Colon (tissue), 2 donors: Measurements from ENCODE around the gene TMEM190.
"Not testable (repeated sequence)": the region's sequence is repeated elsewhere in the genome, so short reads cannot be mapped to it uniquely, and the experiment has no call there.

Experiments
- FAIRE-seq: peaks from 2 replicates; lab custom pipeline; 2012; peaks lifted over from hg19 to GRCh38; lab: Jason Lieb, UNC
- donor health status: control.
- donor health status: control.

TMEM190 gene

DNA sequence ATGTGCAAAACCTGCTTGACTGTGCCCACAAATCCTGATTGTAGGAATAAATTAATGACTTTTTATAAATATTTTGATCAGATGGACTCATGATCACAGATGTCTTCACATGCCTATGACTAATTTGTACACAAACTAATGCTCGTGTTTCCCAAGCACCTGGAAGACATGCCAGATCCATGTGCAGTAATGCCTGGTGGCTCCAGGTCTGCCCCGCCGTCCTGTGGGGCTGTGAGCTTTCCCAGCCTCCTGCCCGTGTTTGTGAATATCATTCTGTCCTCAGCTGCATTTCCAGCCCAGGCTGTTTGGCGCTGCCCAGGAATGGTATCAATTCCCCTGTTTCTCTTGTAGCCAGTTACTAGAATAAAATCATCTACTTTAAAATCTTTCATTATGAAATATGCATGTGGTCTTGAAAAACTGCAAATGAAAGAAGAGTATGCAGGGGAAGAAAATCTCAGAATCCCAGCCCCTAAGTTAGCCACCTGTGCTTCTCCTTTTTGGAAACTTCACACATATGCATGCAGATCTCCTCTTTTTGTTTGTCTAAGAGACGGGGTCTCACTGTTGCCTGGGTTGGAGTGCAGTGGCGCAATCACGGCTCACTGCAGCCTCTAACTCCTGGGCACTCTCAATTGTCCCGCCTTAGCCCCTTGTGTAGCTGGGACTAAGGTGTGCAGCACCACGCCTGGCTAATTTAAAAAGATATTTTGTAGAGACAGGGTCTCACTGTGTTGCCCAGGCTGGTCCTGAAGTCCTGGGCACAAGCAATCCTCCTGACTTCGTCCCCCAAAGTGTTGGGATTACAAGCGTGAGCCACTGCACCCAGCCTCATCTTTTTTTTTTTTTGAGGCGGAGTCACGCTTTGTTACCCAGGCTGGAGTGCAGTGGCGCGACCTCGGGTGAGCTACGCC is 15.3 kb downstream of the TMEM190 start:
- FAIRE-seq = no peak

DNA sequence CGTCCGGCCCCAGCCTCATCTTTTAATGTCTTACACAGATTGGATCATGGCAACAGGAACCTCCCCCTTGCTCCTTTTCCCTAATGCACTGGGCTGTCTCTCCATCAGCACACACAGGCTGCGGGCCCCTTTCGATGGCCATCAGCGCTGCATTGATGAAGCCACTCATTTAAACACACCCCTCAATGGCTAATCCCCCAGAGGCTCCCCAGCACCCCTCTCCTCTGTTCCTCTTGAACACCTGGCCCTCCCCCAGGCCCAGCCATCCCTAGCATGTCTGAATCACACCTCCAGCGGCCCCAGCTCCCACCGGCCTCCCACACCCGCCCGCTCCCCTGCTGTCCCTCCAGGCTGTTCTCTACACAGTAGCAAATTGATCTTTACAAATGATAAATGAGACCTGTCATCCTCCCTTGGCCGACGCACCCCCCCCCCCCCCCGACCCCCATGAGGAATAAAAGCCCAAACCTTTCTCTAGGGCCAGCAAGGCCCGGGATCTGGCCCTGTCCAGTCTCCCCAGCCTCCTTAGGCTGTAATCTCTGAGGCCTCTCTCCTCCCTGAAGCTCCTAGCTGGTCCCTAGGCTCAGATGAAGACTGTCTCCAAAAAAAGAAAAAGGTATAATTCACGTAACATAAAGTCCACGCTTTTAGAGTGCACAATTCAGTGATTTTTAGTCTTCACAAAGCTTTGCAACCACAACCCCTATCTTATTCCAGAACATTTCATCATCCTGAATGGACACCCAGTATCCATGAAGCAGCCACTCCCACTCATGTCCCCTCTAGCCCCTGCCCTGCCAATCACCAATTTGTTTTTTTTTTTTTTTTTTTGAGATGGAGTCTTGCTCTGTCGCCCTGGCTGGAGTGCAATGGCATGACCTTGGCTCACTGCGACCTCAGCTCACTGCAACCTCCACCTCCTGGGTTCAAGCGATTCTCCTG is 16.5 kb downstream of the TMEM190 start:
- FAIRE-seq = no peak

DNA sequence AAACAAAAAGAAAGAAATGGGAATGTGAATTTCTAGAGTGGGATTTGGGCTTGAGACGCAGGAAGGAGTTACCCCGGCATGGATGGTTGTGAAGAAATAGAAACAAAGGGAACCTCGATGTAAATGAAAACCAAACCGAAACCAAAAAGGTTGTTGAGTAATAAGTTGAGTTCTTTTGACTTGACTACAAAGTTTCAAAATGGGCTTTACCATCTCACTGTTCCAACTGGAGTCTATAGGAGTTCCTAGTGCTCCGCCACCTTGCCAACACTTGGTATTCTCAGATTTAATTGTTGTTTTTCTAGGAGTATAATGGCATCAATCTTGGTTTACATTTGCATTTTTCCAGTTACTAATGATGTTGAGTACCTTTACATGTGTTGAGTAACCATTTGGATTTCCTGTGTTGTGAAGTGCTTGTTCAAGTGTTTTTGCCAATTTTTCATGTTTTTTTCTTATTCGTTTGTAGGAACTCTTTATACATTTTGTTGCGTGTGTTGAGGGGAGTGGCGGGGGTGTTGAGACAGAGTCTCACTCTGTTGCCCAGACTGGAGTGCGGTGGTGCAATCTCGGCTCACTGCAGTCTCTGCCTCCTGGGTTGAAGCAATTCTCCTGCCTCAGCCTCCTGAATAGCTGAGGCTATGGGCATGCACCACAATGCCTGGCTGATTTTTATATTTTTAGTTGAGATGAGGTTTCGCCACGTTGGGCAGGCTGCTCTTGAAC is 21.7 kb downstream of the TMEM190 start:
- FAIRE-seq = no peak

DNA sequence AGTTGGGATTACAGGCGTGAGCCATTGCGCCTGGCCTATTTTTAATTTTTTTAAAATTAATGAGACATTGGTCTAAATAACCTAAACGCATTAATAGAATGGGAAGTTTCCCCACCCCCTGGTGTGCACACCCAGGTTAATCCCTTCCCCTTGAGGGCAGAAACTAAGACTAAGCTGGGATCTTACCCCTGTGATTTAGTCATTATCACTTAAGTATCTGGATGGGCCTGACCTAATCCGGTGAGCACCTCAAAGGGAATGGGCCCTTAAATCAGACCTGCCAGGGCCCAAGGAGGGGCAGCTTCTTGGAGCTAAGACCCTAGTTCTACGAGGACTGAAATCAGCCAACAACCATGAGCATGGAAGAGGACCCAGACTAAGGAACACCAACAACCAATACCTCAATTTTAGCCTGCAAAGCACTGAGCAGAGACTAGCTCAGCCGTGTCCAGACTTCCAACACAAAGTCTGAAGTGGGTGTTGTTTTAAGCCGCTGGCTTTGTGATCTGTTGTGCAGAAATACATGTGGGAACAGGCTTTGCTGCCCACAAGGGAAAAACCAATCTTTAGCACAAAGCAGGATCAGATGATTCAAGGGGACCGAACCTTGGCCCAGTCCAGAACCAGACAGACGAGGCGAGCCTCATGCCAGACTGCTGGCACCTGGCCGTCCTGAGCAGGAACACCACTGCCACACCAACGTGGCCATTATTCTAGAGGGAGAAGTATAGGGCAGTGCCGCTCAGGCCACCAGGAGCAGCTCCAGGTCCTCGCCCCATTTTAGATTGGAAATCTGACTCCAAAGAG is 23.9 kb downstream of the TMEM190 start:
- no peak for FAIRE-seq

DNA sequence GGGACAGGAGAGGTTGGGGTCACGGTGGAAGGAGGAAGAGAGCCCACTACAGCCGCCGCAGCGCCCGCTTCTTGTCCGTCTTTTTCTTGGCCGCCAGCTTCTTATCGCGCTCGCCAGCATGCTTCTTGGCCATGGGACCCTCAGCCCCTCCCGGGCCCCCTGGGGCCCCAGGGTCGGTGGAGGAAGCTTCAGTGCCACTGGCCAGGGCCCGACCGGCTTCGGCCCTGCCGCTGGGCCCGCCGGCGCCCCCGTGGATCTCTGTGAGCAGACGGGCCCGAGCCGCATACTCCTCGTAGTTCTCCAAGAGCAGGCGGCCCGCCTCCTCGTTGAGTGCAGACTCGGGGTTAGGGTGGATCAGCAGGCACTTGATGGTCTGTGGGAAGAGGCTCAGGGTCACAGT is 24.8 kb downstream of the TMEM190 start:
- FAIRE-seq = not testable (repeated sequence)

DNA sequence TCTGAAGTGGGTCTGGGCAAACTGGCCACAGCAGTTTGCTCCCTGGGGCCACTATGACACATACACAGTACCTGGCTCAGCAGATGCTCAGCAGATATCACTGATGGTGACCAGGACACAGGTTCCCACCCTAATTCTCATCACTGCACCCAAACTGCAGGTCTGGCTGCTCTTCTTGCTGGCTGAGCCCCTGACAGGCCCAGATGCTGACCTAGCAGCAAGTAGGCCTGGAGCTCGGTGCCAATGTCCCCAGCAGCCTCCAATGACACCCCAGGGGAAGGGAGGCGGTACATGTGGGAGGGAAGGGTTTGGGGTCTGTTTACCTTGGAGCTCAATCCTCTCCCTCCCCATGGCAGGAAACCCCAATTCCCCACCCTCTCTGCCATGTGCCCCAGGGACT is 25.9 kb downstream of the TMEM190 start:
- no peak for FAIRE-seq

DNA sequence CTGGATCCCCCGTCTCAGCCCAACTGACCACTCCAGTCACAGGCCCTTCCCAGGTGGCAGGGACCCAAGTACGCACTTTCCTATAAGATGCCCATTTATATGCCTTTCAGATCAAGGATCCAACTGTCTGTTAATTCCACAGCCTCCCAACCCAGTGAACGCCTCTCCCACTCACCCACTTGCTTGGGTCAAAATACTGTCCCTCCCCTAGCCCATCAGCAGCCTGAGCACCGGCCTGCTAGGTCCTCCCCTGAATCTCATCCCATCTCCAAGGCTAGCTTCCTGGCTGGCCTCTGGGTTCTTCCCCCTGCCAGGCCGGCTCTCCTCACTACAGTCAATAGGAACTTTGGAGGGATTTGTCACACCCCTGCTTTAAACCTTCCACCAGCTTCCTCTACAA is 29.0 kb downstream of the TMEM190 start:
- no peak for FAIRE-seq

DNA sequence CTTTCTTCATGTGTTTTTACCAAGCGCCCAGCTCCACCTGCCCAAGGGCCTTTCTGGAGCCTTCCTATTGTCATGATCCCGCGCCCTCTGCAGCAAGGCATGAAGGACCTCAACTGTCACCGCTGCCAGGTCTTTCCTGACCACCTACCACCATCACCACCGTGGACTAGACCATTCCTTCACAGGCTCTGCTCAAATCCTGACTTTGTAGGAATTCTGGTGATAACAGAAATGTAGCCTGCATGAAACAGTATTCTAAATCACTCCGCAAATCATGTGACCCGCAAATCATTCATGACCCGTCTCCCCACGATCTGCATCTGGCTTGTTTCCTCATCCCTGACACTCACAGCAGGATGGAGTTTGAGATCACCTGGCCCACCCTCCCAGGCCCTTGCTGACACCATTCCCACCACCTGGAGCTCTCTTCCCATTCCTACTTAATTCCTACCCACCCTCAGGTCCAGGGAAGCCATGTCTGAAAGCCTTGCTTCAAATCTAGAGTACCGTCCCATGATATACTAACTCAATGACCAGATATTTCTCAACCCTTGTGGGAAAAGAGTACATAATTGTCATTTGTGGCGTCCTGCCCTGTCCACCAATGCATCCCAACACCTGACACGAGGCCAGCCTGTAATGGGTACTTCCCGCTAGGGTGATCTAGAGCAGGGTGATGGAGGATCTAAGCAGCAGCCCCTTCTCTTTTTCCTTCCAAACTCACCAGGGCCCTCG is 29.6 kb downstream of the TMEM190 start:
- no peak for FAIRE-seq

DNA sequence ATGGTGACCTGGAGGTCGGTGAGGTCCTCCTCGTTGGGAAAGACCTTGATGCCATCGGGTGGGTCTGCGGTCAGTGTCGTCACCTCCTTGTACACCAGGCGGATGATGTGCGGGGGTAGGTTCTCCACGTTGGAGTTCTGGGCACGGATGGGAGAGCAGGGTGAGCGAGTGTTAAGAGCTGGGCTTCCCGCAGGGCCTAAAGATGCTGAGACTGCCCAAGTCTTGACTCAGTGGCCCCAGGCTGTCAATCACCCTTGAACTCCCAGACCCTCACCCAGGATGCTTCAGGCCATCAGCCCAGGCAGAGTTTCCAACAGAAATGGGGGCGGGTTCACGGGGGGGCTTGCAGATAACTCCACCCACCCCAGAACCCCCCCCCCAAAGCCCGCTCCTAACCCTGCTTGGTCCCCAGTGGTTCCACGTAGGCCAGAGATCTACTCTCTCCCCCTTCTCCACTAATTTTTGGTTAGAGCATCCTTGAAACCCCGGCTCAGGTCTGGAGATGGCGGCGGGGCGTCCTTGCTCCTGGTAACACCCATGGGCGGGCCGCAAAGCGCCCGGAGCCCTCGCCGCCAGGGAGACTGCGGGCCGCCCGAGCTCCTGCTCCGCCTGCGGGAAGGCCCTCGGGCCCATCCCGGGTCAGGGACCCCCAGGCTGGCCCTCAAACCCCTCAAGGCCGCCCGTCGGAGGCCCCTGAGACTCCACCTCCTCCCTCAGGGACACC is 30.4 kb downstream of the TMEM190 start:
- no peak for FAIRE-seq

DNA sequence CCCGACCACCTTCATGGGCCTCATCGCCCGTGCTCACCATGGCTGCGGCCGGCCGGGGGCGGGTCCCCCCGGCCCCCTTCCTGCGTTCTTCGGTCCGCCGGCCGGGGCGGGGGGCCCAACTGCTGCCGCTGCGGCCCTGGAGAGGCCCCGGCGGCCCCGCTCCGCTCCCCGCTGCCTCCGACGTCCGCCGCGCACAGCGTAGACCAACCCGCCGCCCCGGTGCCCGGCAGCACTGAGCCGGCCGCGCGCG is 30.8 kb downstream of the TMEM190 start, which contains the start of gene UBE2S:
TSS of gene UBE2S (minus strand) at position 239 of the 250 bp plus-strand sequence. CDS start at position 40, 199 bp downstream.
- not testable (repeated sequence) for FAIRE-seq

DNA sequence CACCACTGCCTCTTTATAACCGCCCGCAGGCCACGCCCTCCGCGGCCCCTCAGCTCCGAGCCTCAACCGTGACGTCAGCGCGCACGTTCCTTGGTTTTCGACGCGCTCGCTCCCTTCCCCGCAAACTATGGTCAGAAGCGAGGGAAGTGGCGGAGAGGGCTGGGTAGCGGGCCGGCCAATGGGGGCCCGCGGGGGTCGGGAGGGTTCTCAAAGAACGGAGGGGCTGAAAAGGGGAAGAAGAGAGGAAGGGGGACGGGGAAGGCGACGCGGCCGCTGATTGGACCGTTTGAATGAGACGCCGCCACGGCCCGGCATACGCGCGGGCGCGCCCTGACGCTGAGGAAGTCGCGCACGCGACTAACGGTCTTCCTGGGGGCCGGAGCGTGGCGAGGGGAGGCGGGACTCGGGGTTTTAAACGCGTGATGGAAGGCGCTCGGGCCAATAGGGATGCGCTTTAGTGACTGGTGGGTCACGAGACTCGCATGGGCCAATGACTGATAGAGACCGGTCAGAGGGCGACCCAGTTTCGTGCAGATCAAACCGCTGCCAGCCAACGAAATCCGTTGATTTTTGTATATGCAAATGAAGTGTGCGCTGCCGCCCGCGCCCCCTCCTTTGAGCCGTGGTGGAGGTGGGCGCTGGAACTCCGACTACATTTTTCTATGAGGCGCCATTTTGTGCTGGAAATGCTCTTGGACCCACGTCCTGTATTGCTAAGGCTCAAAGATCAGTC is 31.3 kb downstream of the TMEM190 start:
- FAIRE-seq = peak; percentile 5

DNA sequence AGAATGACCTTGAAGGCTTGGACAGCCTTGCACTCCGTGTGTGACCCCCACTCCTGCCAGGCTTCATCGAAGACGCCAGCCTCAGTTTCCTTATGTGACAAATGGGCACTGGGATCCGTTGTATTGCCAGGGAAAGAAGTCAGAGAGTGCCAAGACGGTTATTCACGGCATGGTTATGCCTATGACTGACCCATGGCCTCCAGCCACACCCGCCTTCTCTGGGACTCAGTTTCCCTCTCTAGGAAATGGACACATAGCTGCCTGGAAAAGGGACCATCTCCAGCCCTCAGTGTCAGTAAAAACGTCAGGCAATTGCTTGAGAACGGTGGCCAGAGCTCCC is 31.9 kb downstream of the TMEM190 start:
- FAIRE-seq = no peak

DNA sequence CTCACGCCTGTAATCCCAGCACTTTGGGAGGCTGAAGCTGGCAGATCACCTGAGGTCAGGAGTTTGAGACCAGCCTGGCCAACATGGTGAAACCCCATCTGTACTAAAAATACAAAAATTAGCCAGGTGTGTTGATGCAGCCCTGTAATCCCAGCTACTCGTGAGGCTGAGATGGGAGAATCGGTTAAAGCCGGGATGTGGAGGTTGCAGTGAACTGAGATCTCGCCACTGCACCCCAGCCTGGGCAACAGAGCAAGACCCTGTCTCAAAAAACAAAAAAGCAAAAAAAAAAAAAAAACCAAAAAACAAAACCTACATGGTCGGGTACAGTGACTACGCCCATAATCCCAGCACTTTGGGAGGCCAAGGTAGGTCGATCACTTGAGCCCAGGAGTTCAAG is 32.6 kb downstream of the TMEM190 start:
- not testable (repeated sequence) for FAIRE-seq

DNA sequence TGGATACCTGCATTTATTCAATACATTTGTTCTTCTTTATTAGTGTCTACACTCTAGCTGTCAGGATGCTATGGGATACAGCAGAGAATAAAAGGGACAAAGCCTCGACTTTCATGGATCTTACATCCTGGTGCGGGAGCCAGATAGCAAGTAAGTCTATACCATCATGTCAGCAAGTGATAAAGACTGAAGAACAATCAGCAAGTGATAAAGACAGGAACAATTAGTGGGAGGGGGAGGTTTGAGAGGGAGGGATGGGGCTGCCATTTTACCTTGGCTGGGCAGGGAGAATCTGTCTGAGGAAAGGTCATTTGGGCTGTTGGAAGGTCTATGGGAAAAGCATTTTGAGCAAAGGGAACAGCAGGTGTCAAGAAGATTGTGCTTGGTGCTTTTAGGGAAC is 33.5 kb downstream of the TMEM190 start:
- FAIRE-seq = no peak

DNA sequence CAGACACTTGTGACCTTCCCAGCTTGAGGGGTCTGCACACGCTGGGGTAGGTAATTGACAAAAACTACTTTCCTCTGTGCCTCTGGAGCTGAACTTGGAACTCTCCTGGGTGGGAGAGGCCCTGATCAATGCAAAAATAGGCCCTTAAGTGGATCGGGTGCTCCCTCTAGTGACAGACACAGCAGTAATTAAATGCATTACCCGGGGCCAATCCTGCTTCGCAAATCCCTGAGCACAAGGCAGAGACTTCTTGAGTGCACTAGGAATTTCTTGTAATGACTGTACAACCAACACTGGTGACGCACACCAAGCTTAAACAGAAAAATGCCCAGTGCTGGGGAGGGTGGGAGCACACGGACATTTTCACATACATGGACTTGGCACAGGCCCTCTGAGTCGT is 41.6 kb downstream of the TMEM190 start:
- no peak for FAIRE-seq

DNA sequence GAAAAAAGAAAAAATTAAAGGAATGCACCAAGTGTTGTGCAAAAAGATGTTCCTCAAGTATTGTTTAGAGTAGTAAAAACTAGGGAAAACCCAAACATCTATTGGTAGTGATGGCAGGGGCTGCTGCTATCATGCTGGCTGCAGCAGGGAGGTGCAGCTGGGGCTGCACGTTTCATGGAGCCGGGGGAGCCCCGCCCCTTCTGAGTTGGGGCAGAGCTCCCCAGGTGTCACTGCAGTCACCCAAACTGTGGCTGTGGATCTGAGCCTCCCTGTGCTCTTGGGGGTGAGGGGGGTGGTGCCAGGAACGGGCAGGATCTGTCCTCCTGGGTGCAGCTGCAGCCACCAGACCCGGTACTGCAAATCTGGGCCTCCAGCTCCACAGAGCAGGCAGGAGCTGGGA is 42.5 kb downstream of the TMEM190 start:
- FAIRE-seq = no peak

DNA sequence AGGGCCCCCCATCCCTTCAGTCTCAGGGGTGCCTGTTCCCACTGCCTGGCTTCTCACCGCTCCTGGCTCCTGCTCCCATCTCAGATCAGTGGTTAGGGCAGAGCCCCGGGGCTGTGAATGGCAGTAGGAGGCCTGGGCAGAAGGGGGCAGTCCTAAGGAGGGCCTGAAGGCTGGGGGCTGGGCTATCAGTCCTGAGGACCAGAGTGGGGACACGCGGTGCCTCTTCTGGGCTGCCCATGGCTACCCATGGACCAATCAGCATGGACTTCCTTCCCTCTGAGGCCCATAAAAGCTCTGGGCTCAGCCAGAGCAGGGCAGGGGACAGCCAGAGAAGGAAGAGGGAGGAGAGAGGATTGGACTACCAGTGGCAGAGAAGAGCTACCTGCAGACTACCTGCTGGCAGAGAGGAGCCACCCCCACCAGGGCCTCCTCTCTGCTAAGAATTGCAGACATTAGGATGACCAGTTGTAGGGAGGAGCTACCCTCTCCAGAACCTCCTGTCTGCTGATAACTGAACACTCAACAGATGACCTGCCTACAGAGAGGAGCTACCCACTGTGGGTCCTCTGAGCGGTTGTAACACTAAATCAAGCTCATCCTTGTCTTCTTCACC is 43.1 kb downstream of the TMEM190 start:
- no peak for FAIRE-seq

DNA sequence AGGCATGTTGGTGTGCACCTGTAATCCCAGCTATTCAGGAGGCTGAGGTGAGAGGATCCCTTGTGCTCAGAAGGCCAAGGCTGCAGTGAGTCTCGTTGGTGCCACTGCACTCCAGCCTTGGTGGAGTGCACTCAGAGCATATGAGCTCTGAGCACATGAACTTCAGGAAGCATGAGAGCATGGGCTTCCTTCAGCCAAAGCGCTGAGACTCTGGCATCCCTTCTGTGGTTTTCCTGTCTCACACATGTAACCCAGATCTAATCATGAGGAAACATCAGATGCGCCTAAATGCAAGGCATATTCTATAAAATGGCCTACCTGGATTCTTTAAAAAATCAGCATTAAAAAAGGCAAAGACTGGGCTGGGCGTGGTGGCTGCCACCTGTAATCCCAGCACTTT is 44.7 kb downstream of the TMEM190 start:
- not testable (repeated sequence) for FAIRE-seq
